Neural progenitor cell (in vitro differentiated cells): ENCODE measurements around the gene CPN2. TPM values are rescaled to one million over a fixed set of nuclear protein-coding genes. Genes with fewer than 3 reads are reported as not detected.

Experiments used
- DNase-seq: peaks from one replicate; pipeline ENCODE4 v3.0.0-alpha.2; 2016; ENCODE audit warnings: low spot score
- H2AFZ ChIP-seq: fragments of 200-600 bp; sonication (generic); replicated peaks from 2 replicates; pipeline ENCODE4 v1.6.1; 2016; ENCODE audit warnings: antibody characterized with exemption
- H3F3A ChIP-seq: fragments of 200-600 bp; sonication (generic); 2 replicates; pipeline ENCODE4 v1.6.1; 2016; ENCODE audit warnings: antibody characterized with exemption, low read depth
- H3K27ac ChIP-seq: fragments of 200-600 bp; sonication (generic); 2 replicates; pipeline ENCODE4 v1.5.1; 2016; ENCODE audit warnings: mild to moderate bottlenecking
- H3K27me3 ChIP-seq: fragments of 200-600 bp; sonication (generic); 2 replicates; pipeline ENCODE4 v1.6.1; 2016; ENCODE audit warnings: mild to moderate bottlenecking, moderate library complexity
- H3K36me3 ChIP-seq: fragments of 200-600 bp; sonication (generic); 2 replicates; pipeline ENCODE4 v1.5.1; 2016
- H3K4me1 ChIP-seq: fragments of 200-600 bp; sonication (generic); 2 replicates; pipeline ENCODE4 v1.6.1; 2016; ENCODE audit warnings: mixed run types
- H3K4me2 ChIP-seq: fragments of 200-600 bp; sonication (generic); 2 replicates; pipeline ENCODE4 v1.6.1; 2016
- H3K4me3 ChIP-seq: fragments of 200-600 bp; sonication (generic); 2 replicates; pipeline ENCODE4 v1.5.1; 2016
- H3K79me2 ChIP-seq: fragments of 200-600 bp; sonication (generic); 2 replicates; pipeline ENCODE4 v1.6.1; 2016; ENCODE audit warnings: low read depth
- H3K9ac ChIP-seq: fragments of 200-600 bp; sonication (generic); 2 replicates; pipeline ENCODE4 v1.6.1; 2016
- H3K9me3 ChIP-seq: fragments of 200-600 bp; sonication (generic); 2 replicates; pipeline ENCODE4 v1.5.1; 2016; ENCODE audit warnings: low read depth
- H4K20me1 ChIP-seq: fragments of 200-600 bp; sonication (generic); 2 replicates; pipeline ENCODE4 v1.6.1; 2016; ENCODE audit warnings: low read depth
- H3K27ac Mint-ChIP-seq: 3 replicates; pipeline ENCODE4 v1.8.0; 2021; ENCODE audit warnings: mixed read lengths
- H3K27me3 Mint-ChIP-seq: 2 replicates; pipeline ENCODE4 v1.8.0; 2022; ENCODE audit warnings: low read depth, mild to moderate bottlenecking, inconsistent platforms, moderate library complexity, mixed read lengths; ENCODE audit not compliant: insufficient read depth
- H3K36me3 Mint-ChIP-seq: 3 replicates; pipeline ENCODE4 v1.8.0; 2021; ENCODE audit warnings: mixed read lengths
- H3K4me1 Mint-ChIP-seq: 3 replicates; pipeline ENCODE4 v1.8.0; 2021; ENCODE audit warnings: mixed read lengths
- H3K4me3 Mint-ChIP-seq: 3 replicates; pipeline ENCODE4 v1.8.0; 2021; ENCODE audit warnings: mild to moderate bottlenecking, moderate library complexity, mixed read lengths
- H3K9me3 Mint-ChIP-seq: 3 replicates; pipeline ENCODE4 v1.8.0; 2020; ENCODE audit warnings: mixed read lengths
- EZH2 ChIP-seq: fragments of 200-600 bp; sonication (generic); IDR thresholded peaks from 2 replicates; pipeline ENCODE4 v1.6.1; 2017; ENCODE audit warnings: antibody characterized with exemption, mild to moderate bottlenecking, moderate library complexity
- EZH2phosphoT487 ChIP-seq: fragments of 200-600 bp; sonication (generic); IDR thresholded peaks from 2 replicates; pipeline ENCODE4 v1.6.1; 2017; ENCODE audit warnings: antibody characterized with exemption
- total RNA-seq: library from RNA; depleted of rRNA; stranded (reverse); fragments of >200 nt; gene quantifications from 2 replicates; pipeline ENCODE4 v1.2.3, GENCODE V29; 2015; ENCODE audit warnings: low replicate concordance
- TF ChIP-seq, protein P1 (sequence below): fragments of 200-600 bp; sonication (generic); IDR thresholded peaks from 2 replicates; pipeline ENCODE4 v1.5.1; 2017; ENCODE audit warnings: antibody characterized with exemption, mild to moderate bottlenecking

CPN2 gene, protein sequence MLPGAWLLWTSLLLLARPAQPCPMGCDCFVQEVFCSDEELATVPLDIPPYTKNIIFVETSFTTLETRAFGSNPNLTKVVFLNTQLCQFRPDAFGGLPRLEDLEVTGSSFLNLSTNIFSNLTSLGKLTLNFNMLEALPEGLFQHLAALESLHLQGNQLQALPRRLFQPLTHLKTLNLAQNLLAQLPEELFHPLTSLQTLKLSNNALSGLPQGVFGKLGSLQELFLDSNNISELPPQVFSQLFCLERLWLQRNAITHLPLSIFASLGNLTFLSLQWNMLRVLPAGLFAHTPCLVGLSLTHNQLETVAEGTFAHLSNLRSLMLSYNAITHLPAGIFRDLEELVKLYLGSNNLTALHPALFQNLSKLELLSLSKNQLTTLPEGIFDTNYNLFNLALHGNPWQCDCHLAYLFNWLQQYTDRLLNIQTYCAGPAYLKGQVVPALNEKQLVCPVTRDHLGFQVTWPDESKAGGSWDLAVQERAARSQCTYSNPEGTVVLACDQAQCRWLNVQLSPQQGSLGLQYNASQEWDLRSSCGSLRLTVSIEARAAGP
- total RNA-seq: not detected in 2 replicates

DNA sequence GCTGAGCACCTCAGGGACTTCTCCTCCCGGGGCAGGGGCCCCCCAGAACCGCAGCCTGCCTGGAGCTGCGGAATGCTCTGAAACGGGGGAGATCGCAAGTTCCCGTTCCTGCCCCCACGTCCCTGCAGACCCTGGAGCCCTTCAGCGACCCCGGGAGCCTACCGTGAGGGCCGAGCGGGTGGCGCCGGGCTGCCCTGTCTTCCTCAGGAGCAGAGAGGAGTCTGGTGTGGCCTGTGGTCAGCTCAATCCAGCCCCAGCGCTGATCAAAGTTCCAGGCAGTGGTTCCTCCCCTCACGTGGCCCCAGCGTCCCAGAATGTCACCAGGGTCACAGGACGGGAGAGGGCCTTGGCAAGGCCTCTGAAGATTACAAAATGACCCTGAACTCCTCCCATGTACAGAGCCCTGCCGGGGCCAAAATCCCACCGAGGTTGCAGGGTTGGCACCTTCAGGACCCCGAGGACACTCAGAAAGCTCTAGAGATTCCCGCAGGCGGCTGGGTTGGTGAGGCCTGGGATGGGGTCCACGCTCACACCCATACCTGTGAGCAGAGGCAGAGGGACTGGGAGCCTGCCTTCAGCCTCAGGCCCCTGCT, at the start of gene CPN2:
TSS of gene CPN2 (minus strand) at position 249 of the 593 bp plus-strand sequence. CDS start 8,626 bp downstream, outside the sequence.
- peaks cover 19% of the 10 kb centered on the region for H3K27me3 Mint-ChIP-seq
- H3K9me3 Mint-ChIP-seq: no peaks in the 10 kb centered on the region
- peak within 1 kb of the TSS; percentile 57 for H2AFZ ChIP-seq
- H3K4me2 ChIP-seq: no peak within 1 kb of the TSS
- no peak for TF ChIP-seq EZH2
- TF ChIP-seq, protein P1, sequence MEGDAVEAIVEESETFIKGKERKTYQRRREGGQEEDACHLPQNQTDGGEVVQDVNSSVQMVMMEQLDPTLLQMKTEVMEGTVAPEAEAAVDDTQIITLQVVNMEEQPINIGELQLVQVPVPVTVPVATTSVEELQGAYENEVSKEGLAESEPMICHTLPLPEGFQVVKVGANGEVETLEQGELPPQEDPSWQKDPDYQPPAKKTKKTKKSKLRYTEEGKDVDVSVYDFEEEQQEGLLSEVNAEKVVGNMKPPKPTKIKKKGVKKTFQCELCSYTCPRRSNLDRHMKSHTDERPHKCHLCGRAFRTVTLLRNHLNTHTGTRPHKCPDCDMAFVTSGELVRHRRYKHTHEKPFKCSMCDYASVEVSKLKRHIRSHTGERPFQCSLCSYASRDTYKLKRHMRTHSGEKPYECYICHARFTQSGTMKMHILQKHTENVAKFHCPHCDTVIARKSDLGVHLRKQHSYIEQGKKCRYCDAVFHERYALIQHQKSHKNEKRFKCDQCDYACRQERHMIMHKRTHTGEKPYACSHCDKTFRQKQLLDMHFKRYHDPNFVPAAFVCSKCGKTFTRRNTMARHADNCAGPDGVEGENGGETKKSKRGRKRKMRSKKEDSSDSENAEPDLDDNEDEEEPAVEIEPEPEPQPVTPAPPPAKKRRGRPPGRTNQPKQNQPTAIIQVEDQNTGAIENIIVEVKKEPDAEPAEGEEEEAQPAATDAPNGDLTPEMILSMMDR: no peak
- TF ChIP-seq EZH2phosphoT487: no peak
- H3K4me1 Mint-ChIP-seq: peaks cover 6% of the 10 kb centered on the region
- H3K4me3 ChIP-seq: no peak within 1 kb of the TSS
- H3F3A ChIP-seq: peaks cover 13% of the 10 kb centered on the region
- no peaks in the 10 kb centered on the region for H3K9me3 ChIP-seq
- H3K27ac Mint-ChIP-seq: no peak within 1 kb of the TSS
- H3K4me3 Mint-ChIP-seq: no peak within 1 kb of the TSS
- no peak within 1 kb of the TSS for H3K27ac ChIP-seq
- H3K79me2 ChIP-seq: no peaks in the 10 kb centered on the region
- no peaks in the 10 kb centered on the region for H4K20me1 ChIP-seq
- H3K9ac ChIP-seq: no peak within 1 kb of the TSS
- peaks cover 6% of the 10 kb centered on the region for H3K4me1 ChIP-seq
- no peaks in the 10 kb centered on the region for H3K27me3 ChIP-seq
- DNase-seq: no peak
- H3K36me3 Mint-ChIP-seq: no peaks in the 10 kb centered on the region
- H3K36me3 ChIP-seq: no peaks in the 10 kb centered on the region

DNA sequence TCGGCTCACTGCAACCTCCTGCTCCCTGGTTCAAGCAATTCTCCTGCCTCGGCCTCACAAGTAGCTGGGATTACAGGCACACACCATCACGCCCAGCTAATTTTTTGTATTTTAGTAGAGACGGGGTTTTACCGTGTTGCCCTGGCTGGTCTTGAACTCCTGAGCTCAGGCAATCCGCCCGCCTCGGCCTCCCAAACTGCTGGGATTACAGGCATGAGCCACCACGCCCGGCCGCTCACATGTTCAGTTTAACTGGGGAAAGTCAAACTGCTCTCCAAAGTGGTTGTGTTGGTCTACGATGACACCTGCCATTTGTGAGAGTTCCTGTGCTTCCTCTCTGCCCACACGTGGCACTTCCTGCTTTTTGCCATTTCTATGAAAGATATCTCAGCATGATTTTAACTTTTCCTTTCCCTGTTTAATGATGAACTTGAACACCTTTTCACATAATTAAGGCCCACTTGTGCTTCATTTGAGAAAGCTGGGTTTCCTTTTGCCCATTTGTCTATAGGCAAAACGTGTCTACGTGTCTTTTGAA, 48.8 kb upstream of the CPN2 start:
- H3K36me3 Mint-ChIP-seq: peaks cover 2% of the 10 kb centered on the region

DNA sequence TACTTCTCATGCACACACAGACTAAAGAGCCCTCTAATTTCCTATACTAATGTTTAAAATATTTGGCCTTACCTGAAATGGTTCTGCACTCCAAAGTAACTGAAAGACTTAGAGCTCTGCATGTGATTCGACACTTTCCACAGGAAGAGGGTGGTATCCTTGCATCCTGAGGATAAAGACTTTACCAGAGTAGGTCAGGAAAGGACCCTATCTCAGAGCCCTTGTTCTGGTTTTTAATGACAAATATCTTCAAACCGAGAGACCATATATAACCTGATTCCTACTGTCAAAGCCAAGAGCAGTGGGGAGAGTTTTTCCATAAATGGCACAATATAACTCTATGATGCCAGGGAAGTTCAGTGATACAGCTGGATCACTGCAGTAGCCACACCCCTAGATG, 48.0 kb upstream of the CPN2 start, which contains the start of gene GP5:
TSS of gene GP5 (minus strand) at position 101 of the 400 bp plus-strand sequence. CDS start 984 bp downstream, outside the sequence.
- Histone ChIP-seq H3K9ac (no peak within 1 kb of the TSS), H3K4me1 (peaks cover 8% of the 10 kb centered on the region), H3K4me3 (peak within 1 kb of the TSS; percentile 26), H3K4me2 (peak within 1 kb of the TSS; percentile 59), H4K20me1 (no peaks in the 10 kb centered on the region), H3K36me3 (no peaks in the 10 kb centered on the region), H3K79me2 (no peaks in the 10 kb centered on the region), H2AFZ (peak within 1 kb of the TSS; percentile 53), H3K27me3 (peaks cover 56% of the 10 kb centered on the region), H3F3A (peaks cover 42% of the 10 kb centered on the region), H3K9me3 (no peaks in the 10 kb centered on the region), H3K27ac (no peak within 1 kb of the TSS)
- peak within 1 kb of the TSS; percentile 84 for H3K27ac Mint-ChIP-seq
- no peaks in the 10 kb centered on the region for H3K9me3 Mint-ChIP-seq
- H3K36me3 Mint-ChIP-seq: peaks cover 2% of the 10 kb centered on the region
- peaks cover 8% of the 10 kb centered on the region for H3K27me3 Mint-ChIP-seq
- peaks cover 30% of the 10 kb centered on the region for H3K4me1 Mint-ChIP-seq
- DNase-seq: no peak
- TF ChIP-seq EZH2 (no peak), EZH2phosphoT487 (no peak)
- TF ChIP-seq, protein P1: no peak
- no peak within 1 kb of the TSS for H3K4me3 Mint-ChIP-seq

More for the DNA sequence above, 48.8 kb upstream of the CPN2 start:
- H4K20me1 ChIP-seq: no peaks in the 10 kb centered on the region
- no peak overlapping the region for H3K4me3 Mint-ChIP-seq
- no peak overlapping the region for H3K4me3 ChIP-seq
- H3K27me3 ChIP-seq: peaks cover 52% of the 10 kb centered on the region
- peaks cover 43% of the 10 kb centered on the region for H3F3A ChIP-seq
- H3K79me2 ChIP-seq: no peaks in the 10 kb centered on the region
- TF ChIP-seq EZH2 (no peak), EZH2phosphoT487 (no peak)
- TF ChIP-seq, protein P1: no peak
- no peak overlapping the region for H3K9ac ChIP-seq
- peaks cover 32% of the 10 kb centered on the region for H3K4me1 Mint-ChIP-seq
- H3K27ac Mint-ChIP-seq: peak overlapping the region; percentile 84
- no peak overlapping the region for H3K4me2 ChIP-seq
- no peaks in the 10 kb centered on the region for H3K9me3 Mint-ChIP-seq
- no peak overlapping the region for H3K27ac ChIP-seq
- DNase-seq: no peak
- no peaks in the 10 kb centered on the region for H3K36me3 ChIP-seq
- H3K9me3 ChIP-seq: no peaks in the 10 kb centered on the region
- peaks cover 8% of the 10 kb centered on the region for H3K27me3 Mint-ChIP-seq
- H2AFZ ChIP-seq: no peak overlapping the region
- H3K4me1 ChIP-seq: peaks cover 8% of the 10 kb centered on the region
